Gastroesophageal sphincter (tissue), 4 donors: ENCODE data around the gene CLSTN2. TPM values are rescaled to one million over a fixed set of nuclear protein-coding genes. Genes with fewer than 3 reads are reported as not detected.

Source experiments
- ATAC-seq: fragments of 150-250 bp; one replicate; pipeline ENCODE4 v1.9.1; 2016; ENCODE audit warnings: mild to moderate bottlenecking, moderate library complexity
- H3K27ac ChIP-seq, 4 donors: fragments of 200-600 bp; sonication (generic) in 3 of 4; 1 replicate in 3 of 4; 2 replicates in 1 of 4; pipeline ENCODE4 v1.5.1; 2016 to 2019
- H3K27me3 ChIP-seq: fragments of 200-600 bp; sonication (generic); one replicate; pipeline ENCODE4 v1.5.1; 2019
- H3K36me3 ChIP-seq, 2 donors: fragments of 200-600 bp; sonication (generic); one replicate each; pipeline ENCODE4 v1.5.1; 2019; ENCODE audit warnings: control low read depth in 1 of 2
- H3K4me1 ChIP-seq, 3 donors: fragments of 200-600 bp; sonication (generic); 1 replicate in 2 of 3; 2 replicates in 1 of 3; pipeline ENCODE4 v1.5.1; 2016 to 2019; ENCODE audit warnings: control low read depth in 2 of 3
- H3K4me3 ChIP-seq, 2 donors: fragments of 200-600 bp; sonication (generic); one replicate each; pipeline ENCODE4 v1.5.1; 2019; ENCODE audit warnings: mild to moderate bottlenecking in 1 of 2, moderate library complexity in 1 of 2
- H3K9me3 ChIP-seq, 3 donors: fragments of 200-600 bp; sonication (generic); one replicate each; pipeline ENCODE4 v1.5.1; 2017 to 2019; ENCODE audit warnings: control low read depth in 2 of 3
- EP300 ChIP-seq: sonication (generic); formaldehyde crosslinking; IDR thresholded peaks from one replicate; pipeline ENCODE4 v1.6.1; 2017; ENCODE audit warnings: antibody characterized with exemption, mild to moderate bottlenecking
- POLR2A ChIP-seq, 2 donors: fragments of 450-650 bp; IDR thresholded peaks; one replicate each; pipeline ENCODE4 v1.6.1; 2017; ENCODE audit warnings: antibody characterized with exemption in 2 of 2, mild to moderate bottlenecking in 2 of 2, moderate library complexity in 1 of 2
- POLR2AphosphoS5 ChIP-seq: sonication (generic); formaldehyde crosslinking; IDR thresholded peaks from one replicate; pipeline ENCODE4 v1.6.1; 2017; ENCODE audit warnings: antibody characterized with exemption
- WGBS, 2 donors: methylation state at CpG; one replicate each; pipeline ENCODE4 v1.1.5; 2018; ENCODE audit warnings: low coverage in 1 of 2; 5-methylcytosine and 5-hydroxymethylcytosine counted together
- total RNA-seq, 4 donors: library from RNA; depleted of rRNA; stranded (reverse); fragments of >200 nt; gene quantifications; one replicate each; pipeline ENCODE4 v1.1.0, GENCODE V29; 2016
- TF ChIP-seq, protein P1 (sequence below), 4 experiments: fragments of 200-600 bp in 2 of 4; fragments of 450-650 bp in 2 of 4; sonication (generic) in 1 of 4; IDR thresholded peaks; one replicate each; pipeline ENCODE4 v1.5.1; 2017 to 2019; ENCODE audit warnings: antibody characterized with exemption in 4 of 4, mild to moderate bottlenecking in 2 of 4, moderate library complexity in 2 of 4

Gene CLSTN2
- total RNA-seq, 4 donors from 2014 or later: 6.6 to 9.7 (median 7.7) TPM

- no peak for ATAC-seq
- TF ChIP-seq POLR2A (IDR thresholded peaks at IDR 0.05) (no peak), POLR2AphosphoS5 (no peak), EP300 (no peak)
- TF ChIP-seq, protein P1, sequence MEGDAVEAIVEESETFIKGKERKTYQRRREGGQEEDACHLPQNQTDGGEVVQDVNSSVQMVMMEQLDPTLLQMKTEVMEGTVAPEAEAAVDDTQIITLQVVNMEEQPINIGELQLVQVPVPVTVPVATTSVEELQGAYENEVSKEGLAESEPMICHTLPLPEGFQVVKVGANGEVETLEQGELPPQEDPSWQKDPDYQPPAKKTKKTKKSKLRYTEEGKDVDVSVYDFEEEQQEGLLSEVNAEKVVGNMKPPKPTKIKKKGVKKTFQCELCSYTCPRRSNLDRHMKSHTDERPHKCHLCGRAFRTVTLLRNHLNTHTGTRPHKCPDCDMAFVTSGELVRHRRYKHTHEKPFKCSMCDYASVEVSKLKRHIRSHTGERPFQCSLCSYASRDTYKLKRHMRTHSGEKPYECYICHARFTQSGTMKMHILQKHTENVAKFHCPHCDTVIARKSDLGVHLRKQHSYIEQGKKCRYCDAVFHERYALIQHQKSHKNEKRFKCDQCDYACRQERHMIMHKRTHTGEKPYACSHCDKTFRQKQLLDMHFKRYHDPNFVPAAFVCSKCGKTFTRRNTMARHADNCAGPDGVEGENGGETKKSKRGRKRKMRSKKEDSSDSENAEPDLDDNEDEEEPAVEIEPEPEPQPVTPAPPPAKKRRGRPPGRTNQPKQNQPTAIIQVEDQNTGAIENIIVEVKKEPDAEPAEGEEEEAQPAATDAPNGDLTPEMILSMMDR (IDR thresholded peaks at IDR 0.05): no peak
- Histone ChIP-seq H3K4me1 (no peaks in the 10 kb centered on the region), H3K27me3 (no peaks in the 10 kb centered on the region), H3K4me3 (no peak overlapping the region), H3K9me3 (no peaks in the 10 kb centered on the region), H3K27ac (no peak overlapping the region), H3K36me3 (no peaks in the 10 kb centered on the region)
- WGBS, 2 donors: 40 to 46% methylated on average over 1 to 3 of the region's 3 CpGs
These were observed 59.9 kb downstream of the CLSTN2 start for GRCh38 chr3:139994891-139995290.

DNA sequence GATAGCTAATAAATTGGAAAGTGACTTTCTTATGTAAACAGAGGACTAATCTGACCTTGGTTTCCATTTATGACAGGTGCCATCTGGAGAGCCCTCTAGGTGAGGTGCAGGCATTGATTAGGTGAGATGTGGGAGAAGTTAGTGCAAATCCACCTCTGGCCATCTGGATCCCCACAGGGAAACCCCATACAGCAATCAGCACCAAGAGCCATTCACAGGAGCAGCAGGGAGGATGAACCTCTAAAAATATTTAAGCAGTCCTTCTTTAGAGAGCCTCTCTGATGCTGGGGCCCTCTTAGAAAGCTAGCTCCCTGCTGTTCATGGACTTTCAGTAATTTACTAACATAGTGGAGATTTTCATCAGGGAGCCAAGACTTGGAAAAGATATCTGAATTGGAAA lies 69.3 kb downstream of the CLSTN2 start:
- no peaks in the 10 kb centered on the region for H3K9me3 ChIP-seq
- no peak for ATAC-seq
- TF ChIP-seq POLR2AphosphoS5 (no peak), EP300 (no peak), POLR2A (IDR thresholded peaks at IDR 0.05) (no peak)
- TF ChIP-seq, protein P1 (IDR thresholded peaks at IDR 0.05): no peak
- H3K36me3 ChIP-seq: no peaks in the 10 kb centered on the region
- no peaks in the 10 kb centered on the region for H3K27me3 ChIP-seq
- H3K27ac ChIP-seq: no peak overlapping the region
- no peaks in the 10 kb centered on the region for H3K4me1 ChIP-seq
- H3K4me3 ChIP-seq: no peak overlapping the region

- H3K36me3 ChIP-seq: no peaks in the 10 kb centered on the region
- no peaks in the 10 kb centered on the region for H3K27me3 ChIP-seq
- TF ChIP-seq, protein P1 (IDR thresholded peaks at IDR 0.05): no peak
- ATAC-seq: no peak
- H3K4me1 ChIP-seq: no peaks in the 10 kb centered on the region
- H3K27ac ChIP-seq: no peak overlapping the region
- no peaks in the 10 kb centered on the region for H3K9me3 ChIP-seq
- 16 to 24% methylated on average over 2 of the region's 2 CpGs for WGBS, 2 donors
- no peak overlapping the region for H3K4me3 ChIP-seq
These were observed 71.3 kb downstream of the CLSTN2 start for GRCh38 chr3:140006331-140006730.

DNA sequence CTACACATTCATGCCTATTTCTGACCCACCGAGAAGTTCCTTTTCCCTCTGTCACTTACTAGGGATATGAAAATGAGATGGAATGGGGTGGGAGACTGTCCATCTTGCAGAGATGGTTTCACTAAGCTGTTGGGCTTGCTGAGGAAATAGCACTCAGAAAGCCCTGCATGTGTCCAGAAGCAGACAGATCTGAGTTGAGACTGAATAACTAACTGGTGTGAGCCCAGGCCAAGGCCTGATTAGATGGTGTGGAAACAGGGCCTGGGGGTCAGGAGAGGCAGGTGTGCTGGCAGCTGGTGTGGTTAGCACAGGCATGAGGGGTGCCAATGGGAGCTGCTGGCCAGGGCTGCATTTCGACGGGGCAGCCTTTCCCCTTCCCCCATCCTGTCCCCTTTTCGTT lies 72.1 kb downstream of the CLSTN2 start:
- Histone ChIP-seq H3K27me3 (no peaks in the 10 kb centered on the region), H3K27ac (no peak overlapping the region), H3K9me3 (no peaks in the 10 kb centered on the region), H3K4me3 (no peak overlapping the region), H3K4me1 (no peaks in the 10 kb centered on the region), H3K36me3 (no peaks in the 10 kb centered on the region)
- 69 to 89% methylated on average over 4 of the region's 4 CpGs for WGBS, 2 donors
- TF ChIP-seq POLR2A (IDR thresholded peaks at IDR 0.05): no peak
- no peak for TF ChIP-seq POLR2AphosphoS5
- no peak for TF ChIP-seq EP300
- TF ChIP-seq, protein P1 (IDR thresholded peaks at IDR 0.05): no peak
- ATAC-seq: no peak

GRCh38 chr3:140007911-140008869 lies 73.2 kb downstream of the CLSTN2 start:
- no peaks in the 10 kb centered on the region for H3K9me3 ChIP-seq
- WGBS, 2 donors: 71 to 80% methylated on average over 1 to 3 of the region's 7 CpGs
- no peak for ATAC-seq
- TF ChIP-seq POLR2AphosphoS5: no peak
- TF ChIP-seq POLR2A (IDR thresholded peaks at IDR 0.05): no peak
- no peak for TF ChIP-seq EP300
- TF ChIP-seq, protein P1 (IDR thresholded peaks at IDR 0.05): no peak
- no peak overlapping the region for H3K27ac ChIP-seq
- H3K36me3 ChIP-seq: no peaks in the 10 kb centered on the region
- H3K4me1 ChIP-seq: no peaks in the 10 kb centered on the region
- no peaks in the 10 kb centered on the region for H3K27me3 ChIP-seq
- H3K4me3 ChIP-seq: no peak overlapping the region
